Measurements from ENCODE around the gene SSU72.

DNA sequence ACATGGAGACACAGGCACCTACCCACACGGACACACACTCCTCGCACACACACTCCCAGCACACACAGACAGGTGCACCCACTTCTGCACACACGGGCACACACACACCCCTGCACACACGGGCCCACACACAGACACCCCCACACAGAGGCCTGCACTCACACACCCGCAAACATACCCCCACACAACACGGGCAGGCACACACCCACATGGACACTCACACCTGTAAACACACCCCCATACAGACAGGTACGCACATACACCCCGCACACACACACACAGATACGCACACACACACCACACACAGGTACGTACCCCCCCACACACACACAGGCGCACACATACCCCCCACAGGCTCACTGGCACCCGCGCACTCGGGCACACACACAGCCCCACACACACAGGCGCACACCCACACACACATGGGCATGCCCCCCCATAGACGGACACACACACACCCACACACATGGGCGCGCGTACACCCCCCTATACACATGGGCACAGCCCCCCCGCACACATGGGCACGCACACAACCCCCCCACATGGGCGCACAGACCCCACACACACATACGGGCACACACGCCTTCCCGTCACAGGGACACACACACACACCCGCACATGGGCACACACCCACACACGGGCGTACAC lies 56.6 kb downstream of the SSU72 start:
- TF ChIP-seq, protein P1, sequence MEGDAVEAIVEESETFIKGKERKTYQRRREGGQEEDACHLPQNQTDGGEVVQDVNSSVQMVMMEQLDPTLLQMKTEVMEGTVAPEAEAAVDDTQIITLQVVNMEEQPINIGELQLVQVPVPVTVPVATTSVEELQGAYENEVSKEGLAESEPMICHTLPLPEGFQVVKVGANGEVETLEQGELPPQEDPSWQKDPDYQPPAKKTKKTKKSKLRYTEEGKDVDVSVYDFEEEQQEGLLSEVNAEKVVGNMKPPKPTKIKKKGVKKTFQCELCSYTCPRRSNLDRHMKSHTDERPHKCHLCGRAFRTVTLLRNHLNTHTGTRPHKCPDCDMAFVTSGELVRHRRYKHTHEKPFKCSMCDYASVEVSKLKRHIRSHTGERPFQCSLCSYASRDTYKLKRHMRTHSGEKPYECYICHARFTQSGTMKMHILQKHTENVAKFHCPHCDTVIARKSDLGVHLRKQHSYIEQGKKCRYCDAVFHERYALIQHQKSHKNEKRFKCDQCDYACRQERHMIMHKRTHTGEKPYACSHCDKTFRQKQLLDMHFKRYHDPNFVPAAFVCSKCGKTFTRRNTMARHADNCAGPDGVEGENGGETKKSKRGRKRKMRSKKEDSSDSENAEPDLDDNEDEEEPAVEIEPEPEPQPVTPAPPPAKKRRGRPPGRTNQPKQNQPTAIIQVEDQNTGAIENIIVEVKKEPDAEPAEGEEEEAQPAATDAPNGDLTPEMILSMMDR (conservative IDR thresholded peaks at IDR 0.05; ENCODE audit: low read depth, low read length) = no peak
- TF ChIP-seq EZH2 (IDR thresholded peaks at IDR 0.05; ENCODE audit: borderline replicate concordance, low read depth, low read length, poor library complexity, severe bottlenecking) = no peak
